Activated CD8-positive, alpha-beta T cell treated with anti-CD3 and anti-CD28 coated beads, Interleukin-2, amount 10 ng/mL, durations not matched to agents 7 days and 5 days (primary cell): Measurements from ENCODE around the gene LYST. TPM values are rescaled to one million over a fixed set of nuclear protein-coding genes. Genes with fewer than 3 reads are reported as not detected.

Source experiments
- ATAC-seq: fragments of 150-1000 bp; cut with Tn5 transposase; one replicate; pipeline ENCODE4 v1.10.0; 2021; ENCODE audit warnings: moderate library complexity
- CTCF ChIA-PET: fragments of 350-600 bp; sonication (Branson Sonifier 250); formaldehyde crosslinking; loops from one replicate; lab custom pipeline; 2021; ENCODE audit warnings: antibody characterized with exemption; lab: Charles Lee
- POLR2A ChIA-PET: fragments of 350-600 bp; sonication (Branson Sonifier 250); formaldehyde crosslinking; loops from one replicate; lab custom pipeline; 2021; ENCODE audit warnings: antibody characterized with exemption; lab: Charles Lee
- DNase-seq: peaks from one replicate; pipeline ENCODE4 v3.0.0-alpha.2; 2020
- H3K27ac Mint-ChIP-seq: one replicate; pipeline ENCODE4 v1.8.0; 2021; ENCODE audit warnings: mild to moderate bottlenecking, mixed read lengths
- H3K27me3 Mint-ChIP-seq: one replicate; pipeline ENCODE4 v1.8.0; 2021; ENCODE audit warnings: low read depth, mixed read lengths
- H3K36me3 Mint-ChIP-seq: one replicate; pipeline ENCODE4 v1.8.0; 2021; ENCODE audit warnings: low read depth, mixed read lengths
- H3K4me1 Mint-ChIP-seq: one replicate; pipeline ENCODE4 v1.8.0; 2021; ENCODE audit warnings: low read depth, mixed read lengths
- H3K4me3 Mint-ChIP-seq: one replicate; pipeline ENCODE4 v1.8.0; 2021; ENCODE audit warnings: mild to moderate bottlenecking, mixed read lengths
- H3K9me3 Mint-ChIP-seq: one replicate; pipeline ENCODE4 v1.8.0; 2022; ENCODE audit warnings: mixed read lengths; ENCODE audit not compliant: insufficient read depth
- total RNA-seq, 2 experiments: library from RNA; stranded (reverse); gene quantifications; one replicate each; pipeline ENCODE4 v1.2.3, GENCODE V29; 2021

The LYST gene
- total RNA-seq, 2 experiments from 2014 or later, result 26.2 to 28.6 TPM

GRCh38 chr1:235820061-235820460, 46.6 kb downstream of the LYST start:
- H3K27me3 Mint-ChIP-seq, result no peaks in the 10 kb centered on the region
- DNase-seq, result no peak
- H3K9me3 Mint-ChIP-seq, result no peaks in the 10 kb centered on the region
- H3K4me3 Mint-ChIP-seq, result no peak overlapping the region
- CTCF ChIA-PET, result interaction anchor here (1.3 to 2.4 kb wide), 4 partner anchors 26 to 152 kb away, joined by 3 to 7 read pairs (median 6); no protein-coding TSS in a partner anchor
- ATAC-seq, result no peak
- H3K27ac Mint-ChIP-seq, result no peak overlapping the region
- POLR2A ChIA-PET, result no interaction called here
- peaks cover 14% of the 10 kb centered on the region for H3K36me3 Mint-ChIP-seq
- H3K4me1 Mint-ChIP-seq, result peaks cover 2% of the 10 kb centered on the region

- Mint-ChIP-seq H3K4me3 (no peak overlapping the region), H3K27ac (no peak overlapping the region), H3K9me3 (no peaks in the 10 kb centered on the region), H3K4me1 (peaks cover 2% of the 10 kb centered on the region), H3K27me3 (no peaks in the 10 kb centered on the region), H3K36me3 (peaks cover 7% of the 10 kb centered on the region)
- DNase-seq (no peak), ATAC-seq (no peak)
- ChIA-PET CTCF (interaction anchor here (0.9 to 1.1 kb wide), 2 partner anchors 25 to 153 kb away, joined by 3 to 4 read pairs; no protein-coding TSS in a partner anchor), POLR2A (no interaction called here)
These were observed 48.0 kb downstream of the LYST start for GRCh38 chr1:235818632-235819136.

- no peak overlapping the region for H3K27ac Mint-ChIP-seq
- H3K4me1 Mint-ChIP-seq, result peaks cover 2% of the 10 kb centered on the region
- no peak for ATAC-seq
These were observed 49.5 kb downstream of the LYST start for GRCh38 chr1:235817101-235817728.

GRCh38 chr1:235809688-235810397, 56.9 kb downstream of the LYST start:
- peaks cover 22% of the 10 kb centered on the region for H3K36me3 Mint-ChIP-seq
- CTCF ChIA-PET, result interaction anchor here (1.0 to 1.1 kb wide), 2 partner anchors 33 to 162 kb away, joined by 3 read pairs; no protein-coding TSS in a partner anchor
- no peak overlapping the region for H3K27ac Mint-ChIP-seq
- H3K27me3 Mint-ChIP-seq, result no peaks in the 10 kb centered on the region
- POLR2A ChIA-PET, result interaction anchor here (0.6 kb wide), 1 partner anchor 189 kb away, joined by 7 read pairs; no protein-coding TSS in a partner anchor
- no peak overlapping the region for H3K4me3 Mint-ChIP-seq
- DNase-seq (no peak), ATAC-seq (no peak)
- no peaks in the 10 kb centered on the region for H3K9me3 Mint-ChIP-seq
- H3K4me1 Mint-ChIP-seq, result no peaks in the 10 kb centered on the region

More at GRCh38 chr1:235817101-235817728, 49.5 kb downstream of the LYST start:
- CTCF ChIA-PET, result interaction anchor here (0.9 to 2.5 kb wide), 4 partner anchors 26 to 158 kb away, joined by 3 to 9 read pairs (median 4); no protein-coding TSS in a partner anchor
- DNase-seq, result no peak
- POLR2A ChIA-PET, result interaction anchor here (0.8 kb wide), 1 partner anchor 155 kb away, joined by 3 read pairs; no protein-coding TSS in a partner anchor
- H3K4me3 Mint-ChIP-seq, result no peak overlapping the region
- H3K27me3 Mint-ChIP-seq, result no peaks in the 10 kb centered on the region
- H3K9me3 Mint-ChIP-seq, result no peaks in the 10 kb centered on the region
- peaks cover 2% of the 10 kb centered on the region for H3K36me3 Mint-ChIP-seq

GRCh38 chr1:235808223-235808622, 58.5 kb downstream of the LYST start:
- ChIA-PET POLR2A (no interaction called here), CTCF (interaction anchor here (0.6 kb wide), 1 partner anchor 294 kb away, joined by 3 read pairs; no protein-coding TSS in a partner anchor)
- Mint-ChIP-seq H3K4me1 (no peaks in the 10 kb centered on the region), H3K27ac (no peak overlapping the region), H3K27me3 (no peaks in the 10 kb centered on the region), H3K4me3 (no peak overlapping the region), H3K9me3 (no peaks in the 10 kb centered on the region), H3K36me3 (peaks cover 28% of the 10 kb centered on the region)
- ATAC-seq (no peak), DNase-seq (no peak)

GRCh38 chr1:235806123-235806522, 60.6 kb downstream of the LYST start:
- peaks cover 29% of the 10 kb centered on the region for H3K36me3 Mint-ChIP-seq
- POLR2A ChIA-PET, result no interaction called here
- H3K9me3 Mint-ChIP-seq, result no peaks in the 10 kb centered on the region
- no peaks in the 10 kb centered on the region for H3K4me1 Mint-ChIP-seq
- H3K27me3 Mint-ChIP-seq, result no peaks in the 10 kb centered on the region
- no peak overlapping the region for H3K4me3 Mint-ChIP-seq
- DNase-seq, result no peak
- ATAC-seq, result no peak
- CTCF ChIA-PET, result interaction anchor here (1.7 kb wide), 1 partner anchor 165 kb away, joined by 7 read pairs; no protein-coding TSS in a partner anchor
- no peak overlapping the region for H3K27ac Mint-ChIP-seq

GRCh38 chr1:235802573-235803346, 63.9 kb downstream of the LYST start:
- no peak overlapping the region for H3K4me3 Mint-ChIP-seq
- no peaks in the 10 kb centered on the region for H3K9me3 Mint-ChIP-seq
- CTCF ChIA-PET, result interaction anchor here (0.8 to 1.5 kb wide), 4 partner anchors 12 to 169 kb away, joined by 3 to 4 read pairs (median 3); no protein-coding TSS in a partner anchor
- ATAC-seq, result no peak
- no peak for DNase-seq
- H3K27me3 Mint-ChIP-seq, result no peaks in the 10 kb centered on the region
- H3K27ac Mint-ChIP-seq, result no peak overlapping the region
- POLR2A ChIA-PET, result no interaction called here
- H3K4me1 Mint-ChIP-seq, result no peaks in the 10 kb centered on the region
- peaks cover 41% of the 10 kb centered on the region for H3K36me3 Mint-ChIP-seq

GRCh38 chr1:235799264-235799663, 67.4 kb downstream of the LYST start:
- no peaks in the 10 kb centered on the region for H3K27me3 Mint-ChIP-seq
- POLR2A ChIA-PET, result no interaction called here
- CTCF ChIA-PET, result interaction anchor here (1.2 kb wide), 1 partner anchor 173 kb away, joined by 3 read pairs; no protein-coding TSS in a partner anchor
- peaks cover 36% of the 10 kb centered on the region for H3K36me3 Mint-ChIP-seq
- H3K27ac Mint-ChIP-seq, result no peak overlapping the region
- no peaks in the 10 kb centered on the region for H3K4me1 Mint-ChIP-seq
- no peak for ATAC-seq
- no peaks in the 10 kb centered on the region for H3K9me3 Mint-ChIP-seq
- no peak overlapping the region for H3K4me3 Mint-ChIP-seq
- DNase-seq, result no peak

GRCh38 chr1:235791532-235792060, 75.1 kb downstream of the LYST start:
- Mint-ChIP-seq H3K27me3 (no peaks in the 10 kb centered on the region), H3K4me3 (no peak overlapping the region), H3K27ac (no peak overlapping the region), H3K4me1 (no peaks in the 10 kb centered on the region), H3K9me3 (no peaks in the 10 kb centered on the region), H3K36me3 (peaks cover 20% of the 10 kb centered on the region)
- no peak for ATAC-seq
- POLR2A ChIA-PET, result no interaction called here
- CTCF ChIA-PET, result interaction anchor here (3.0 kb wide), 1 partner anchor 51 kb away, joined by 8 read pairs; no protein-coding TSS in a partner anchor
- no peak for DNase-seq

- ATAC-seq (no peak), DNase-seq (no peak)
- H3K27me3 Mint-ChIP-seq, result no peaks in the 10 kb centered on the region
- no peak overlapping the region for H3K4me3 Mint-ChIP-seq
- POLR2A ChIA-PET, result no interaction called here
- H3K9me3 Mint-ChIP-seq, result no peaks in the 10 kb centered on the region
- peaks cover 23% of the 10 kb centered on the region for H3K36me3 Mint-ChIP-seq
- no peak overlapping the region for H3K27ac Mint-ChIP-seq
- CTCF ChIA-PET, result interaction anchor here (1.0 to 3.0 kb wide), 2 partner anchors 52 to 182 kb away, joined by 5 to 8 read pairs; no protein-coding TSS in a partner anchor
- H3K4me1 Mint-ChIP-seq, result no peaks in the 10 kb centered on the region
These were observed 76.6 kb downstream of the LYST start for GRCh38 chr1:235790123-235790522.
